Measurements from ENCODE around the gene KIDINS220. TPM values are rescaled to one million over a fixed set of nuclear protein-coding genes. Genes with fewer than 3 reads are reported as not detected.

Gene KIDINS220
- total and polyA plus RNA-seq, 2 experiments from 2014 or later: 12.8 to 38.2 TPM

GRCh38 chr2:8803658-8804379 is 33.6 kb downstream of the KIDINS220 start:
- Histone ChIP-seq H3F3A (replicated peaks; ENCODE audit: low read depth) (no peaks in the 10 kb centered on the region), H4K20me1 (replicated peaks; ENCODE audit: insufficient read depth) (no peaks in the 10 kb centered on the region), H3K27ac (ENCODE audit: low read depth) (no peak overlapping the region), H3K4me2 (no peak overlapping the region), H3K36me3 (ENCODE audit: insufficient read depth) (peaks cover 4% of the 10 kb centered on the region), H3K27me3 (ENCODE audit: insufficient read depth) (no peaks in the 10 kb centered on the region), H3K9me2 (ENCODE audit: insufficient read depth) (no peaks in the 10 kb centered on the region), H3K4me1 (ENCODE audit: insufficient read depth) (no peaks in the 10 kb centered on the region), H2AFZ (no peak overlapping the region), H3K4me3 (no peak overlapping the region), H3K79me2 (replicated peaks; ENCODE audit: insufficient read depth) (no peaks in the 10 kb centered on the region)
- no peaks in the 10 kb centered on the region for H3K9me3 Mint-ChIP-seq
- H3K4me1 Mint-ChIP-seq: no peaks in the 10 kb centered on the region
- H3K27me3 Mint-ChIP-seq (ENCODE audit: insufficient read depth, low read depth, poor library complexity): no peaks in the 10 kb centered on the region
- TF ChIP-seq CTCF (conservative IDR thresholded peaks at IDR 0.05; ENCODE audit: low read depth in 2 of 2) (no peak), ZNF462 (CRISPR knock-in tag; IDR thresholded peaks at IDR 0.05) (no peak), JUNB (IDR thresholded peaks at IDR 0.05; ENCODE audit: unreplicated experiment) (no peak), EZH2 (IDR thresholded peaks at IDR 0.05; ENCODE audit: low read depth, unreplicated experiment) (no peak), CREB1 (CRISPR knock-in tag; IDR thresholded peaks at IDR 0.05; ENCODE audit: low read depth) (no peak), NANOG (IDR thresholded peaks at IDR 0.05; ENCODE audit: borderline replicate concordance) (no peak), ETS1 (IDR thresholded peaks at IDR 0.05) (no peak), REST (IDR thresholded peaks at IDR 0.05; ENCODE audit: unreplicated experiment) (no peak), ZNF114 (CRISPR knock-in tag; IDR thresholded peaks at IDR 0.05) (no peak), POLR2AphosphoS5 (IDR thresholded peaks at IDR 0.05; ENCODE audit: low read depth) (no peak), ZNF331 (CRISPR knock-in tag; IDR thresholded peaks at IDR 0.05; ENCODE audit: low read depth) (no peak), EZH2phosphoT487 (IDR thresholded peaks at IDR 0.05; ENCODE audit: unreplicated experiment) (no peak), STAT1 (IDR thresholded peaks at IDR 0.05; ENCODE audit: unreplicated experiment) (no peak)
- no peak overlapping the region for H3K4me3 Mint-ChIP-seq
- H3K36me3 Mint-ChIP-seq (ENCODE audit: low read depth): peaks cover 4% of the 10 kb centered on the region; the same call in 2 of the 3 replicates
- H3K27ac Mint-ChIP-seq: no peak overlapping the region
- ATAC-seq (no peak), DNase-seq (ENCODE audit: low spot score) (no peak)

Data from GM23338 (cell line).